SU-DHL-6 (cell line): ENCODE data around the gene FAM53B.

Experiments used
- H2AFZ ChIP-seq: fragments of 200-600 bp; sonication (generic); 2 replicates; pipeline ENCODE4 v1.6.1; 2014; ENCODE audit warnings: low read depth, mild to moderate bottlenecking, moderate library complexity, mixed read lengths, antibody characterized with exemption, low read length; ENCODE audit not compliant: severe bottlenecking
- H3F3A ChIP-seq: fragments of 200-600 bp; shearing (Covaris generic); 2 replicates; pipeline ENCODE4 v1.6.0; 2016; ENCODE audit warnings: antibody characterized with exemption, mild to moderate bottlenecking; ENCODE audit not compliant: insufficient read depth
- H3K27ac ChIP-seq: fragments of 200-600 bp; sonication (generic); 2 replicates; pipeline ENCODE4 v1.5.1; 2016; ENCODE audit warnings: low read depth, mild to moderate bottlenecking, low read length, moderate library complexity, mixed read lengths
- H3K27me3 ChIP-seq: fragments of 200-600 bp; sonication (generic), shearing (Covaris generic); 2 replicates; pipeline ENCODE4 v1.6.0; 2014; ENCODE audit warnings: mild to moderate bottlenecking, low read length
- H3K36me3 ChIP-seq: fragments of 200-600 bp; sonication (generic); 2 replicates; pipeline ENCODE4 v1.6.1; 2014; ENCODE audit warnings: mild to moderate bottlenecking, low read length, mixed read lengths
- H3K4me2 ChIP-seq: fragments of 300-600, 200-600 bp; shearing (Covaris generic), sonication (generic); 2 replicates; pipeline ENCODE4 v1.6.0; 2014; ENCODE audit warnings: low read length, low read depth, mild to moderate bottlenecking; ENCODE audit not compliant: poor library complexity, severe bottlenecking
- H3K4me3 ChIP-seq: fragments of 200-600 bp; sonication (generic); 2 replicates; pipeline ENCODE4 v1.5.1; 2014; ENCODE audit warnings: antibody characterized with exemption, low read length, mild to moderate bottlenecking, mixed read lengths; ENCODE audit not compliant: insufficient read depth, poor library complexity, severe bottlenecking
- H3K79me2 ChIP-seq: fragments of 200-600 bp; sonication (generic); 2 replicates; pipeline ENCODE4 v1.6.1; 2014; ENCODE audit warnings: mild to moderate bottlenecking, low read length, moderate library complexity; ENCODE audit not compliant: insufficient read depth
- H3K9ac ChIP-seq: fragments of 200-600 bp; sonication (generic); 2 replicates; pipeline ENCODE4 v1.7.0; 2014; ENCODE audit warnings: mild to moderate bottlenecking, low read length
- H3K9me2 ChIP-seq: fragments of 200-600 bp; sonication (generic); replicated peaks from 2 replicates; pipeline ENCODE4 v1.6.1; 2014; ENCODE audit warnings: low read length; ENCODE audit not compliant: insufficient read depth
- H3K9me3 ChIP-seq: fragments of 200-600 bp; sonication (generic); 2 replicates; pipeline ENCODE4 v1.6.1; 2014; ENCODE audit warnings: low read length, mixed read lengths; ENCODE audit not compliant: insufficient read depth
- H4K20me1 ChIP-seq: fragments of 200-600 bp; sonication (generic); 2 replicates; pipeline ENCODE4 v1.6.1; 2014; ENCODE audit warnings: low read depth, mild to moderate bottlenecking, antibody characterized with exemption, low read length, moderate library complexity, mixed read lengths
- CTCF ChIP-seq: fragments of 200-600 bp; sonication (generic); IDR thresholded peaks from one replicate; pipeline ENCODE4 v1.5.1; 2017; ENCODE audit warnings: antibody characterized with exemption, mild to moderate bottlenecking, low read length, moderate library complexity; ENCODE audit not compliant: insufficient read depth, poor library complexity, severe bottlenecking
- EZH2phosphoT487 ChIP-seq: fragments of 200-600 bp; sonication (generic), shearing (Covaris generic); conservative IDR thresholded peaks from 2 replicates; pipeline ENCODE4 v1.6.1; 2018; ENCODE audit warnings: mild to moderate bottlenecking, antibody characterized with exemption, low read length, moderate library complexity, mixed read lengths

FAM53B gene

GRCh38 chr10:124722798-124723783 lies 21.1 kb downstream of the FAM53B start:
- H3K27me3 ChIP-seq = no peaks in the 10 kb centered on the region
- peaks cover 2% of the 10 kb centered on the region; the same call in 1 of the 2 replicates for H3K36me3 ChIP-seq
- H3K9me2 ChIP-seq = no peaks in the 10 kb centered on the region
- H3K4me2 ChIP-seq = peak overlapping the region; percentile 39
- TF ChIP-seq EZH2phosphoT487 = no peak
- TF ChIP-seq CTCF = no peak
- H3F3A ChIP-seq = peaks cover 70% of the 10 kb centered on the region
- H3K9me3 ChIP-seq = no peaks in the 10 kb centered on the region
- no peak overlapping the region for H3K4me3 ChIP-seq
- no peak overlapping the region for H2AFZ ChIP-seq
- peaks cover 20% of the 10 kb centered on the region; the same call in 1 of the 2 replicates for H4K20me1 ChIP-seq
- H3K27ac ChIP-seq = peak overlapping the region; percentile 69
- peak overlapping the region; percentile 17 for H3K9ac ChIP-seq
- peaks cover 100% of the 10 kb centered on the region for H3K79me2 ChIP-seq

GRCh38 chr10:124721330-124722045 lies 22.7 kb downstream of the FAM53B start:
- H3K9ac ChIP-seq = peak overlapping the region; percentile 20
- no peak overlapping the region for H2AFZ ChIP-seq
- H3F3A ChIP-seq = peaks cover 63% of the 10 kb centered on the region
- H3K27ac ChIP-seq = peak overlapping the region; percentile 69
- H3K4me3 ChIP-seq = no peak overlapping the region
- no peaks in the 10 kb centered on the region for H3K9me2 ChIP-seq
- no peaks in the 10 kb centered on the region for H3K9me3 ChIP-seq
- peaks cover 100% of the 10 kb centered on the region for H3K79me2 ChIP-seq
- 0 out of 2 replicates have a peak, but pooled peaks cover 2% of the 10 kb centered on the region for H3K36me3 ChIP-seq
- TF ChIP-seq EZH2phosphoT487 = no peak
- TF ChIP-seq CTCF = no peak
- H4K20me1 ChIP-seq = peaks cover 14% of the 10 kb centered on the region; the same call in 1 of the 2 replicates
- peak overlapping the region; percentile 39 for H3K4me2 ChIP-seq
- no peaks in the 10 kb centered on the region for H3K27me3 ChIP-seq

GRCh38 chr10:124719213-124719851 lies 24.8 kb downstream of the FAM53B start:
- peaks cover 19% of the 10 kb centered on the region; the same call in 1 of the 2 replicates for H4K20me1 ChIP-seq
- H3K4me3 ChIP-seq = no peak overlapping the region
- no peaks in the 10 kb centered on the region for H3K36me3 ChIP-seq
- peaks cover 100% of the 10 kb centered on the region for H3K79me2 ChIP-seq
- peak overlapping the region; percentile 44 for H3K4me2 ChIP-seq
- no peaks in the 10 kb centered on the region for H3K9me3 ChIP-seq
- peak overlapping the region; percentile 67 for H3K27ac ChIP-seq
- no peak for TF ChIP-seq EZH2phosphoT487
- peak; percentile 71 for TF ChIP-seq CTCF
- H3K27me3 ChIP-seq = no peaks in the 10 kb centered on the region
- H3F3A ChIP-seq = peaks cover 51% of the 10 kb centered on the region
- no peak overlapping the region for H2AFZ ChIP-seq
- H3K9ac ChIP-seq = peak overlapping the region; percentile 0; the same call in 1 of the 2 replicates
- no peaks in the 10 kb centered on the region for H3K9me2 ChIP-seq
